Lower lobe of right lung (tissue), 2 donors: Measurements from ENCODE around the gene ADGRF1. TPM values are rescaled to one million over a fixed set of nuclear protein-coding genes. Genes with fewer than 3 reads are reported as not detected.

ENCODE experiments used
- ATAC-seq, 2 donors: fragments of 200-7000 bp; cut with Tn5 transposase; one replicate each; pipeline ENCODE4 v1.9.1; 2020 to 2022; ENCODE audit warnings: mild to moderate bottlenecking in 2 of 2, moderate library complexity in 2 of 2
- DNase-seq: peaks from one replicate; pipeline ENCODE4 v3.0.0-alpha.2; 2020
- H3K27ac ChIP-seq: fragments of 200-600 bp; one replicate; pipeline ENCODE4 v1.8.0; 2022
- H3K27me3 ChIP-seq: fragments of 200-600 bp; one replicate; pipeline ENCODE4 v1.8.0; 2022; ENCODE audit warnings: low read depth
- H3K36me3 ChIP-seq: fragments of 200-600 bp; one replicate; pipeline ENCODE4 v1.8.0; 2022; ENCODE audit warnings: mild to moderate bottlenecking
- H3K4me1 ChIP-seq: fragments of 200-600 bp; one replicate; pipeline ENCODE4 v1.8.0; 2022
- H3K4me3 ChIP-seq: fragments of 200-600 bp; one replicate; pipeline ENCODE4 v1.8.0; 2022; ENCODE audit warnings: mild to moderate bottlenecking
- H3K9me3 ChIP-seq: fragments of 200-600 bp; one replicate; pipeline ENCODE4 v1.8.0; 2022
- CTCF ChIP-seq: fragments of 200-600 bp; IDR thresholded peaks from one replicate; pipeline ENCODE4 v1.8.0; 2022; ENCODE audit warnings: antibody characterized with exemption, mild to moderate bottlenecking
- intact Hi-C: fragments of 100-400 bp; cut with DNase I; formaldehyde crosslinking; loops from one replicate; pipeline ENCODE4 v1.11.0; 2022
- total RNA-seq: library from RNA; stranded (reverse); fragmentation: NEBNext Ultra II Directional; extraction: Animal tissue kit (Norgen Biotek cat#: 25700); gene quantifications from one replicate; pipeline ENCODE4 v1.2.1, GENCODE V29; 2021
- donor health status: DM: no; HTN: yes; CAD: no; lungs with severe emphysema.

The ADGRF1 gene
- total RNA-seq, 1 donor from 2014 or later: 9.9 TPM

- Histone ChIP-seq H3K4me1 (peaks cover 3% of the 10 kb centered on the region), H3K4me3 (no peak overlapping the region), H3K9me3 (no peaks in the 10 kb centered on the region), H3K27ac (no peak overlapping the region), H3K36me3 (no peaks in the 10 kb centered on the region), H3K27me3 (no peaks in the 10 kb centered on the region)
- ATAC-seq (no peak), DNase-seq (no peak)
- TF ChIP-seq CTCF: no peak
- intact Hi-C loops: no loop called here
These were observed 28.3 kb upstream of the ADGRF1 start for GRCh38 chr6:47070461-47070860.

- no peaks in the 10 kb centered on the region for H3K27me3 ChIP-seq
- TF ChIP-seq CTCF: no peak
- intact Hi-C loops: no loop called here
These were observed 27.0 kb upstream of the ADGRF1 start for GRCh38 chr6:47069156-47069555.

GRCh38 chr6:47066418-47066817 is 24.3 kb upstream of the ADGRF1 start:
- Histone ChIP-seq H3K27ac (no peak overlapping the region), H3K4me1 (peaks cover 8% of the 10 kb centered on the region), H3K36me3 (no peaks in the 10 kb centered on the region), H3K9me3 (no peaks in the 10 kb centered on the region), H3K4me3 (no peak overlapping the region), H3K27me3 (no peaks in the 10 kb centered on the region)
- intact Hi-C loops: no loop called here
- no peak for DNase-seq
- no peak for TF ChIP-seq CTCF
- ATAC-seq: no peak

More at GRCh38 chr6:47069156-47069555, 27.0 kb upstream of the ADGRF1 start:
- no peaks in the 10 kb centered on the region for H3K4me1 ChIP-seq
- DNase-seq (no peak), ATAC-seq (no peak)
- no peak overlapping the region for H3K27ac ChIP-seq
- H3K4me3 ChIP-seq: no peak overlapping the region
- H3K9me3 ChIP-seq: no peaks in the 10 kb centered on the region
- H3K36me3 ChIP-seq: no peaks in the 10 kb centered on the region

- Histone ChIP-seq H3K27me3 (no peaks in the 10 kb centered on the region), H3K4me1 (peaks cover 14% of the 10 kb centered on the region), H3K9me3 (no peaks in the 10 kb centered on the region), H3K4me3 (no peak overlapping the region), H3K36me3 (no peaks in the 10 kb centered on the region), H3K27ac (no peak overlapping the region)
- TF ChIP-seq CTCF: no peak
- ATAC-seq (no peak), DNase-seq (no peak)
- intact Hi-C loops: no loop called here
These were observed 22.1 kb upstream of the ADGRF1 start for GRCh38 chr6:47064274-47064673.

- TF ChIP-seq CTCF: no peak
- no peak overlapping the region for H3K4me3 ChIP-seq
- H3K27me3 ChIP-seq: no peaks in the 10 kb centered on the region
- intact Hi-C loops: no loop called here
- ATAC-seq (no peak), DNase-seq (no peak)
- no peaks in the 10 kb centered on the region for H3K9me3 ChIP-seq
- peaks cover 14% of the 10 kb centered on the region for H3K4me1 ChIP-seq
- H3K36me3 ChIP-seq: no peaks in the 10 kb centered on the region
- H3K27ac ChIP-seq: no peak overlapping the region
These were observed 20.2 kb upstream of the ADGRF1 start for GRCh38 chr6:47062346-47062745.
